KG1 (cell line): Measurements from ENCODE around the gene WNT4.

Experiments used
- DNase-seq: peaks from one replicate; lab custom pipeline; 2025; lab: John Stamatoyannopoulos, UW

Gene WNT4

DNA sequence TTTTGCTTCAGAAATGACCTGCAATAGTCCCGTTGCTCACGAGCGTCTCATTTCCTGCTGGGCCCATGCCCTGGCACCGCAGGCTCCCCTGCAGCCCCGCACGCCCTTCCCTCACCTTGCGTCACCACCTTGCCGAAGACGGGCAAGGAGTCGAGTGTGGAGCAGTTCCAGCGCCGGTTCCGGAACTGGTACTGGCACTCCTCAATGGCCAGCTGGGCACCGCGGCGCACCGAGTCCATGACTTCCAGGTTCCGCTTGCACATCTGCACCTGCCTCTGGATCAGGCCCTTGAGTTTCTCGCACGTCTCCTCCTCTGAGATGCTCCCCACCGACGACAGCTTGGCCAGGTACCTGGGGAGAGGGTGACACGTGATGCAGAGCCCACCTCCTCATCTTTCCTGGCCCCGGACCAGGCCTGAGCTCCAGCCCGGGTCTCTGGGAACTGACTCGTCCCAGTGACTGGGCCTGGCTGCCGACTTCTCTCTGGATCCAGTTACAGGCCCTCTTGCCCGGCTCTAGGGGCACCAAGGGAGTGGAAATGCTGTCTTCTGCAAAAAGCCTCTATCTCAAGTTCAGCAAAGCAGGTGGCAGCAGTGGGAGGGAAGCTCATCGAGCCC is 13.3 kb downstream of the WNT4 start:
- no peak for DNase-seq

DNA sequence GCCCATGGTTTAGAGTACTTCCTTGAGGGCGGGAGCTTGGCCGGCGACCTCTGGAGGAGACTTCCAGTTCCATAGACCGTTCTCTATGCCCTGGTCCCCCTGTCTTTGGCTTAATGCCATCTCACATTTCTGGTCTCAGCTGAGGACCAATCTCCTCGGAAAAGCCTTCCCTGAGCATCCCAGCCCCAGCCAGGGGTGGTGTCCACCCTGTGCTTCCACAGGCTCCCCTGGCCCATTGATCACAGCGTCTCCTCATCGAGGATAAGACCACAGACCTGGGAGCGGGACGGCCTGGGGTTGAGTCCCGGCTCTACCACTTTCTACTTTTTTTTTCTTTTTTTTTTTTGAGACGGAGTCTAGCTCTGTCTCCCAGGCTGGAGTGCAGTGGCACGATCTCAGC is 14.5 kb downstream of the WNT4 start:
- no peak for DNase-seq

DNA sequence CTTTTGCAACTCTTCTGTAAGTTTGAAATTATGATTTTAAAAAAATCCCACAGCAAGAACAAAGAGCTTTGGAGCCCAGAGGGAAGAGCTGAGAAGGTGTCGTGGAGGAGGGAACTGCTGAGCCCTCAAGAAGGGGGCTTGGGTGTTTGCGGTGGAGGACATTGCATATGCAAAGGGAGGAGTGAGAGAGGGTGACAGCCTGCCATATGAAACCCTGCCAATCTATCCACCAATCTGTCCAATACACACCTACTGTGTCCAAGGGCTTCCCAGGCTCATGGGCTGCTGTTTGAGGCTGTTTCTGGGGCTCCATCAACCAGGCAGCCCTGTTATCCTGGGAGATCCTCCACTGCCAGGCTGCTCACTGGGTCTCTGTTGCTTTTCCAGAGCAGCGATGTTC is 15.2 kb downstream of the WNT4 start:
- DNase-seq = no peak

DNA sequence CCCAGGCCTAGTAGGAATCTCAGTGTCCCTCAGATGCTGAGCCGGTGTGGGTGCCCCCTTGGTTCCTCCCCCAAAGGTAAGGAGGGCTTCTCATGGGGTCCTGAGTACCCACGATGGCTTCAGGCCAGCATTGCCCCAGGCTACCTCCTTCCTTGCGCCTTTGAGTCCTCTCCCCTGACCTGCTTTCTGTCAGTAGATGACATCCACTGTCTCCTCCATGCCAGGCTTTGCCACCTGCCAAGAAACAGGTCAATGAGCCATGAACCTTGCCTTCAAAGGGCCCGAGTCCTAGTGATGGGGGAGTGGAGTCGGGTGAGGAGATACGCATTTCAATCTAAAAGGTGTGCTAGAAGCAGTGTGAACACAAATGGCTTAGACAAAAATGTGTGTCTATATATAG is 15.6 kb downstream of the WNT4 start:
- DNase-seq = no peak

DNA sequence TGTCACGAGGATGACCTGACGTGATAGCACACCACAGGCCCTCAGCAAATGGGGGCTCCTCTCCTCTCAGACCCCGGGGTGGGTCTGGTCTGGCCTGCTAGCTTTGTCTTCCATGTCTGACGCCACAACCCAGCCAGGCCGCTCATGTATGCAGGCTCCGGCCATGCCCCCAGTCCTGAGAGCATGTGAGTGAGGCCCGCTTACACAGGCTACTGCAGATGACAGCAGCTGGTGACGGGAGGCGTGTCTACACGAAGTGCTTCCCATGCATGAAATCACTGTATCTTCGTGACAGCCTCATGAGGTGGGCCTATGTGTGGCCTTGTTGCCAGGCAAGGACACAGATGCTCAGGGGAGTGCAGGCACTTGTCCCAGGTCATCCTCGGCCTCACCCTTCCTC is 16.4 kb downstream of the WNT4 start:
- no peak for DNase-seq

DNA sequence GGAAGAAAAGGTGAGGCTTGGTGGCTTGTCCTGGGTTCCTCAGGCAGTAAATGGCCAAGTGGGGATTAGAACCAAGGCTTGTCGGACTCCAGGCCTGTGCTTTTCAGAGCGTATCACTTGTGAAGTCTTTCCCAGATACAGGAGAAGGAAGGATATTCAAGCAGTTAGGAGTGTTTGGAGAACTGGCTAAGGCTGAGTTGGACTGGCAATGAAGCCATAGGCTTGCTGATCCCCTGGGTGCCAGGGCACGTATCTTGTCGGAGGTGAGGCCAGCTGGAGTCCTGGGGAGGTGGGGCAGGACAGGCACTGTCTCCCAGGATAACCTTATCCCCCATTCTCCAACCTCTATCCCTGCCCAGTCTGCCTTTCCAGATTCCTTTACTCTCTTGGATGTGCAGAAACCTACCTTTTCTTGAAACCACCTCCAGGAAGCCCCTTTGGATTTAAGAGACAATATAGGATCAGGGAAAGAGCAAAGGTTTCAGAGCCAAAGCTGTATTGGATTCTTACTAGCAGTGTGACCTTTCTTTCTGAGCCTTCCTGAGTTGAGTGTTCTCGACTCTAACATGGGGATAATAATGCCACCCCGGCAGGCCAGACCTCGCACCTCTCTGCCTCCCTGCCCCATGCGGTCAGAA is 18.2 kb downstream of the WNT4 start:
- DNase-seq = no peak

DNA sequence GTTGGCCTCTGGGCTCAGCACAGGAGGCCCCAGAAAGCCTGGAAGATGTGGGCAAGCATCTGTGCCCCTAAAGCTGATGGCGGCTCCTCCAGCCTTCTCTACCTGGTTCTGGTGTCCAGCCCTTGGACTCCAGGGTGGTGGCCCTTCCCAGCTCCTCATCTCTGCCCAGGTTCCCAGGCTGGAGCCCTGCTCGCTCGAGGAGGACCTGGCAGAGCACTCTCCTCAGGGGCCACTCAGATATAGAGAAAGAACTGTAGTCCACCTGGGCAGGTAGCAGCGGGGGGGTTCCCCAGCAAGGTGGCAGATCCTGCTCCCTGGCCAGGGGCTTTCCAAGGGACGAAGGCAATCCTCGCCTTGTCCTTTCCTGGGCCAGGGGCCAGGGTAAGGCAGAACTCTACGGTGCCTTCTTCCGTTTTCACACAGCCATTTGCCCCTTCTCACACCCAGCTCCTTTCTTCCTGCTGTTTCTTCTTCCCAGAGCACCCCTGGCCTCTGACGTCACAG is 18.9 kb downstream of the WNT4 start:
- DNase-seq = no peak

DNA sequence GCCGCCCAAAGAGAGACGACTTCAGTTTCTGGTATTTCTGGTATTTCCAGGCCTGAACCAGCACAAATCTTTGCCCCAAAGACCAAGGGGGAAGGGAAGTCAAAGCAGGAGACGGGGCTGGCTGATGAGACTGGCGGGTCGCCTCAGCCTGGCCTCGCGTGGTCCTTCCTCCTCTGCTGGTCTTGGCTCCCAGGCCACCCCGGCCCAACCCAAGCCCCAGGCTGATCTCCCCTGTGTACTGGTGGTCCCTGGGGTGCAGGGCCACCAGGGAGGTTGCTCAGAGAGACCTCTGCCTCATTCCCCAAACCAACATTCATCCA is 19.9 kb downstream of the WNT4 start:
- no peak for DNase-seq

DNA sequence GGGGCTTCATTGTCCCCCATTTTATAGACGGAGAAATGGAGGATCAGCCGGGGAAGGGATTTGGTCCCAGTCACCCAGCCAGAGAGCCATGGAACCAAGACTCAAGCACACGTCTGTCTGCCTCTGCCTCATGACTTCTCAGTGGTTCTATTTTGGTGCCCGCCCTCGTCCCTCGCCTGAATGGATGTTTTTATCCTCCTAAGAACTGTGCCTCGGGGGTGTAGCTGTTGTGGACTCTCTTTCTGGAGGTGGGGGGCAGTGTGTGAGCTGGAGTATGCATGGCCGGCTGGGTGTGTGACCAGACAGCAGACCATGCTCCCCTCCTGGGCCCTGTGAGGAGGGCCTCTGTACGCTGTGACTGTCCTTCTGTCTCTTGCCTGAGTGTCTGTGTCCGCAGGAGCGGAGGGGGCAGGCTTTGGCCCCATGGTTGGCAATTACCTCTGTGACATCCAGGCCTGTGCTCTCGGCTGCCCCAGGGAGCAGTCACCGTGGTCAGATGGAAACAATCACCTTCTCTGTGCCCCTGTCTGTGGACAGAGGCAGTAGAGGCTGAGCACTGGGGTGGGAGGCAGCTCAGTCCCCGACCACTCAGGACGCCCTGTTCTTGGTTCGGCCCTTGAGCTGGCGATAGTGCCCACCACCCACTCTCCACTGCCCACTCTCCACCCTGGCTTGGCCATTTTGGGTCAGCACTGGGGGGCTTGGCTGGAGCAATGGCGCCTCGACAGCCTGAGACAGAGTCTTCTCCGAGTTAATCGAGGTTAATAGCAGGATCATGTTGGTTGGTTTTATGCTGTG is 20.4 kb downstream of the WNT4 start:
- no peak for DNase-seq

DNA sequence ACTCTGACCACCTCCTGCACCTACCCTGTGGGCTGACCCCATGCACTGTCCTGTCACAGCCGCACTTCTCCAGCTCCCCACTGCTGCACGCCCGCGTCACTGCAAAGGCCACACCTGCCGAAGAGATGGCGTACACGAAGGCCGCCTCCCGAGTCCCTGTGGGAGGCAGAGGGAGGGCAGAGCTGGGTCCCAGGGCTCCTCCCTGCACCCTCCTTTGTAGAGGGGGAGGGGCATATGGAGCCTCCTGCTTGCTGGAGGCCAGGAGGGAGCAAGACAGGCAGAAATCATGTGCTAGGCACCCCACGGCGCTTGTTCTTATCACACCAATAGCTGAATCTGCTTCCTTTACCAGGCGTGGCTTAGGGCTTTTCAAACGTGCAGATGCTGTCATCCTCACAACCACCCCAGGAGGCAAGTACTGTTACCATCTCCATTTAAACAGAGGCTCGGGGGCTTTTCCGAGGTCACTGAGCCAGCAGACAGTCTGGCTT is 21.4 kb downstream of the WNT4 start:
- no peak for DNase-seq

DNA sequence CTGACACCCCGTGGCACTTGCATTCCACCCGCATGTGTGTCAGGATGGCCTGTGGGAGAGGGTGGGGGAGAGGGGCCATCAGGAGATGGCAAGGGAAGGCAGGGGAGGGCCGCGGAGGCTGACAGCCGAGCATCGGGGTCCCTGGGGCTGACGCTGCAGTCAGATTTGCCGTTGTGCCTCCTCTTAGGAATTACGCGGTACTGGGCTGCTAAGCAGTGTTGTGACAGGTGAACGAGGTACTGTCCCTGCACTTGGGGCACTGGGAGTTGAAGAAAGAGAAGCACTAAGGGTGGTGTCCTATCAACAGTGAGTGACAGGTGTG is 22.5 kb downstream of the WNT4 start:
- no peak for DNase-seq

DNA sequence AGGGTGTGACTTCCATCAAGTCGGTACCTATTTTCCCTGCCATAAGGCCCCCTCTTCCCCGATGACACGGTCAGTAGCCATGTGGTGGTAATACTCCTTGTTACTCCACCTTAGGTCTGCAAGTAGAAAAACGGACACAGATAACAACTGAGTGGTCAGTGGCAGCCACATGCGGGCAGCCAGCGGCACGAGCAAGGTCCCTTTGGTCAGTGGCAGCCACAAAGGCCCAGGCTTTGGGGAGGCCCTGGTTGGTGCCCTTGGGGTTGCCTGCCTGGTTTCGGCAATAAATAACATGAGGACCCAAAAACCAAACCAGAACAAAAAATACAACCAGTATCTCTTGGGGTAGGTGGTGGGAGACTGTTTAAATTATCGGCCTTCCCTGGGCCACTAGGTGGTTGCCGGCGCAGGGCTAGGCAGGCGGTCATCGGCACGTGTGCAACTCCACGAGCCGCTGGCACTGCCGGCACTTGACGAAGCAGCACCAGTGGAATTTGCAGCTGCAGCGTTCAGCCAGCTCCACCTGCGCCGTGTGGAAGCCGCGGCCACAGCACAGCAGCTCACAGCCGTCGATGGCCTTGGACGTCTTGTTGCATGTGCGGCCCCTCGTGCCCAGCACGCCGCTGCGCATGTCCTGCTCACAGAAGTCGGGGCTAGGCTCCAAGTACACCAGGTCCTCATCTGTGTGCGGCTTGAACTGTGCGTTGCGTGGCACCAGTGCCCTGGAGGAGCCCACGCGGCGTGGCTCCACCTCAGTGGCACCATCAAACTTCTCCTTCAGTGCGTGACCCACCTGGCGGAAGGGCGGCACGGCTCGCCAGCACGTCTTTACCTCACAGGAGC is 23.1 kb downstream of the WNT4 start:
- no peak for DNase-seq

DNA sequence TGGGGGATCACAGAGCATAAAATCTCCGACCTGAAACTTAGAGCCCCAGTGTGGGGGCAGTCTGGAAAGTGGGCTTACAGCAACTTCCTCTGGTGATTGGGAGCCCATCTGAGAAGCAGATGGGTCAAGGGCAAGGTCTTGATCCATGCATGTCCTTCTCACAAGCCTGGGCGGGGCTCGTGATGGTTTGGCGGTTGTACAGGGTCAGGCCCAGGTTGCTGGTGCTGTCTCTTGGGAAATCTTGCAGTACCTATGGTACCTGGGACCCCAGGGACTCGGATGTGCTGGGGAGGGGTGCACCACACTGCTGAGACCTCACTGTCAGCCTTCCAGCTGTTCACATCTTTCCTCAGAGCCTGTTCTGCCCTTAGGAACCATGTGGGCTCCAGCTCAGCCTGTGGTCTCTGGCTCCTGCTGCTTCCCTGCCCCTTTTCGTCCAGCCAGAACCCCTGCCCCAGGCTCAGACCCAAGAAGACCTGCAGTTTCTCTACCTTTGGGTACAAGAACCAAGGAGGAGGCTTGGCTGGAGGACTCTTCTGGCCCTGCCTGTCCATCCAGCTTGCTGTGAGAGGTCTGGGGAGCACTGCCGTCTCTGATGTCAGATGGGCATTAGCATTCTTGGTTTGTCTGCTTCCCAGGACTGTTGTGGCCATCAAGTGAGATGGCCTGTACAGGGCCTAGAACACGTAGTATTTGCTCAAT is 24.5 kb downstream of the WNT4 start:
- DNase-seq = no peak

DNA sequence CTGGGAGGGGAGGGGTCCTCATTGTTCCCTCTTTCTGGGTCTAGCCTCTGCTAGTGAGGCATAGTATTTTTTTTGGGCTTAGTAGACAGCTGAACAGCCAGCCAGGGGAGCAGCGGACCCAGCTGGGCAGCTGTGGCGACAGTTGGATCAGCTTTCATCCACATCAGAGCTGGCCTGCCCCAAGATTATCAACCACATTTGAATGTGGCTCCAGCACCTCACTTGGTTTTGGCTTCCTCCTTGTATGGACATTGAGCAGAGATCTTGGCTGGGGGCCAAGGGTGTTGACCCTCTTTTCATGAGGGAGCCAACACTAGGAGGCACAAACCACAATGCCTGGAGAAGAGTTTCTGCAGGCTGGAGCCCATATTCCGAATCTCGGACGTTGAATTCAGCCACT is 25.0 kb downstream of the WNT4 start:
- no peak for DNase-seq

DNA sequence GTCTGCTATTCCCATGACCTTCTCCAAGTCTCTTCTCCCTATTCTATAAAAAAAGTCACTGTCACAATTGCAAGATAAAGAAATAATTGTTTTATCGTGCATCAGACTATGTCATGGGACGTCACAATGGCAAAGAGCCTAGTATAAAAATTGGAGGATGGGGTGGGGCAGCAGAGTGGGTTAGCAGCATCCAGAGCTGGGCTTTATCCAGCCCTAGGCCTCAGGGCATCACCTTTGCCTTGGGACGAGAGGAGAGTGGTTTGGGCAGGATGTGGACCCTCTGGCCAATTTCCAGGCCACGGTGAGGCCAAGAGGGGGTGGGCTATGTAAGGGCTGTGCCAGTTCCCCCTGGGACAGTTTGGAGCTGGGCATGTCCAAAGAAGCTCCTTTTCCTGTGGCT is 25.7 kb downstream of the WNT4 start:
- no peak for DNase-seq

DNA sequence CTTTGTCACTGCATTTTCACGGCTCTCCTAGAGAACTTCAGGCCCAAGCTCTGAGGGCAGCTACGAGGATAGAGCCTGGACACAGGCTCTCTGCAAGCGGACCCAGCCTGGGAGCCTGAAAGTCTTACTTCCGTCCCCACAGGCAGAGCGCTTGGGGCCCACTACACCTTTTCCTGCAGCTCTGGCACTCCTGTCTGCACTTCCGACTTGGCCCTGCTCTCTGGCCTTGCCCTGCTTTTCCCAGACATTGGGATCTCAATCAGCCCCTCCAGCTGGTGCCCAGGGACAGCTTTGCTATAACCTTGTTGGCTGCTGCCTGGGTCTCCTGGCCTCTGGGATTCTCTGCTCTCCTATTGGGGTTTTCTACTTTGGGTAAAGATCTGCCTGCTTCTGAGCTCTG is 27.6 kb downstream of the WNT4 start:
- DNase-seq = no peak

DNA sequence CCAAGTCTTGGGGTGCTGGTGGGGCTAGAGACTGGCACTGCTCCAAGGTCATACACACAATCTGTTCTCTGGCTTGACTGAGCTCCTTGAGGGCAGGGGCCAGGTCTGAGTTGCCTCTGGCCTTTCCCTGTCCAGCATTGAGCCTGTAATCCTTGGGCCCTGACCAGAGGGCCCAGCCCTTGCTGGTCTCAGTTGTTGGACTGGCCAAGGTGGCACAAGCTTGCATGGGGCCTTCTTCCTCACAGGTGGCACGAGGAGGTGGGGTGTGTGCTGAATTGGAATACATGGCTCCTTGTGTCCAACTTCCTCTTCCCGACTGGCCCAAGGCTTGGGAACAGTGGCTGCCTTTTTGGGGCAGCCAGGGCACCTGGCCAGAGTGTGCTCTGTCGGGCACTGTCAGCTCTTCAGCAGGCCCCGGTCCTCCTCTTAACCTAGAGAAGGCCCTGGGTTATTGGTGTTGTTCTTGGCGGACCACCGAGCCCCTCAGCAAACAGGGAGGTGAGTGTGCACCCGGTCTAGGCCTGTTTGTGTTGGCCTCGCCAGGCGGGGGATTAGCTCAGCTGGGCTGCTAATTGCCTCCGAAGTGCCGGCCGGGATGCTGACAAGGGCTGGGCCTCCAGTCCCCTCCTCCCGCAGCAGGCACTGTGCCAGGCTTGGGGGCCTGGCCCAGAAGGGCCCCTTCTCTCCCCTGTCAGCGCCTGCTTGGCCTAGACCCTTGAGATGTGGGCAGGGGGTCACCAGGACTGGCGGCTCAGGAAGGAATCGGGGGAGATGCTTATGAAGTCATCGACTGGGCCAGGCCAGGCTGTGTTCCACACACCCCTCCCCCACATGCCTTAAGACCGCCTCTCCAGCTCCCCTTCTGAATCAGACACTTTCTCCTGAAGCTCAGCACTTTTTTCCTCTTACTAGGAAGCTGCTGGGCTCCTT is 28.5 kb downstream of the WNT4 start:
- no peak for DNase-seq

DNA sequence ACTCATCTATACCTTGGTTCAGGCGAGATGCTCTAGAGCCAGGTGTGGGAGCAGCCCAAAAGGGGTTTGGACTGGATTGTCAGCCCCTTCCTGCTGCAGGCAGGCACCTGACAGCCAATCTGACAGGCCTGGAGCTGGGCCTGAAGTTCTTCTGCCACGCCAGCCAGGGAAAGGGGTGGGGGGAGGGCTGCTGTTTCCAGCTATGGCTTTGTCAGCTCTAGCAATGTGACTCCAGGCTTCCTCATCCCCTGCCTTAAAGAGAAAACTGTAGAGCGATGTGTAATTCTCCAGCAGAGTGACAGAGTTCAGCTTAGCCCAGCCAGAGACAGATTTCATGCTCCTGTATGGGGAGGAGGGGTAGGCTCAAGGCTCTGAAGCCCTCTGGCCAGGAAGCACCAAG is 30.3 kb downstream of the WNT4 start:
- DNase-seq = no peak

DNA sequence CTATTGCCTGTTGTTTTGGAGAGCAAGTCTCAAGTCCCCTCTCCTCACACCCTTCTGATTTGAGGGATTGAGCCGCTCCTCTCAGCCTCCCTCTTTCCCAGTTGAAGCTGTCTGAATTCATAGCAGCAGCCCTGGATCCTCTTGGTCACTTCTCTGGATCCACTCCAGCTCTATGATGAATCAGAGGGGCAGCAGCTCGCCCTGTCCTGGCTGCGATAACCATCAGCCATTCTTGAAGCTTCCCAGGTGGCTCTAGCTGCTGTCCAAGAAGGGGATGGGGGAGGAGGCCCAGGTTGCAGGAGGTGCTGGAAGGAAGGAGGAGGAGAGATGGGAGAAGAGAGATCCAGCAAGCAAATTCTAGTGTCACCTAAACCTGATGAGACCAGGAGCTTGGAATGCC is 31.3 kb downstream of the WNT4 start:
- no peak for DNase-seq

DNA sequence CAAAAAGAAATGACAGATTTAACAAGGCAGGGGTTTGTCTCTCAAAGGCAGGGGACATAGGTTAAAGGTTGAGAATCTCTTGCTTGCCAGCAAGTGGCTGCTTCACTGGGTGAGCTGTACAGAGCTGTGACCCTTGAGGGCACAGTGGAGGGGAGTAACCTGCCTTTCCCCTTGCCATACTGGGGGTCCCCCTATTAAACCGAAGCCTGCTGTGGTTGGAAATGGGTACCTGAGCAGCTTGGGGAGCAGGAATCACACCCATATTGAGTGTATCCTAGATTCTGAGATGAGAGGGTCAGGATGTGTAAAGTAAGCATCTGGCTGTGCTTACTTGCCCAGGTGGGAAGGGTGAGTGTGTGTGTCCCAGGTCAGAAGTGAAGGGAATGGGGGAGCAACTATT is 31.8 kb downstream of the WNT4 start:
- no peak for DNase-seq

DNA sequence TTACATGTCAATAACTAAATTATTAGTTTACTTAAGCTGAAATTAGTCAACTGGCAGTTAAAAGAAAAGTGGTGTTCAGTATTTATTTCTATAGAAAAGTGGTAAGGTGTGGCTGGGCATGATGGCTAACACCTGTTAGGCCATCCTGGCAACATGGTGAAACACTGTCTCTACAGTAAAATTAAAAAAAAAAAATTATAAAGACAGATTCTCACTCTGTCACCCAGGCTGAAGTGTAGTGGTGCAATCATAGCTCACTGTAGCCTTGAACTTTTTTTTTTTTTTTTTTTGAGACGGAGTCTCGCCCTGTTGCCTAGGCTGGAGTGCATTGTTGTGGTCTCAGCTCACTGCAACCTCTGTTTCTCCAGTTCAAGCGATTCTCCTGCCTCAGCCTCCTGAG is 32.9 kb downstream of the WNT4 start:
- no peak for DNase-seq
